Pons (tissue), 1 donor: ENCODE results near the gene FOXG1.

Source experiments
- DNase-seq: peaks from one replicate; pipeline ENCODE4 v3.0.0-alpha.2; 2016; ENCODE audit warnings: low spot score

FOXG1 gene

GRCh38 chr14:28777471-28778137, 11.0 kb downstream of the FOXG1 start:
- no peak for DNase-seq

GRCh38 chr14:28778138-28779117, 11.8 kb downstream of the FOXG1 start:
- DNase-seq, result no peak

GRCh38 chr14:28779456-28779855, 12.9 kb downstream of the FOXG1 start:
- DNase-seq, result no peak

DNA sequence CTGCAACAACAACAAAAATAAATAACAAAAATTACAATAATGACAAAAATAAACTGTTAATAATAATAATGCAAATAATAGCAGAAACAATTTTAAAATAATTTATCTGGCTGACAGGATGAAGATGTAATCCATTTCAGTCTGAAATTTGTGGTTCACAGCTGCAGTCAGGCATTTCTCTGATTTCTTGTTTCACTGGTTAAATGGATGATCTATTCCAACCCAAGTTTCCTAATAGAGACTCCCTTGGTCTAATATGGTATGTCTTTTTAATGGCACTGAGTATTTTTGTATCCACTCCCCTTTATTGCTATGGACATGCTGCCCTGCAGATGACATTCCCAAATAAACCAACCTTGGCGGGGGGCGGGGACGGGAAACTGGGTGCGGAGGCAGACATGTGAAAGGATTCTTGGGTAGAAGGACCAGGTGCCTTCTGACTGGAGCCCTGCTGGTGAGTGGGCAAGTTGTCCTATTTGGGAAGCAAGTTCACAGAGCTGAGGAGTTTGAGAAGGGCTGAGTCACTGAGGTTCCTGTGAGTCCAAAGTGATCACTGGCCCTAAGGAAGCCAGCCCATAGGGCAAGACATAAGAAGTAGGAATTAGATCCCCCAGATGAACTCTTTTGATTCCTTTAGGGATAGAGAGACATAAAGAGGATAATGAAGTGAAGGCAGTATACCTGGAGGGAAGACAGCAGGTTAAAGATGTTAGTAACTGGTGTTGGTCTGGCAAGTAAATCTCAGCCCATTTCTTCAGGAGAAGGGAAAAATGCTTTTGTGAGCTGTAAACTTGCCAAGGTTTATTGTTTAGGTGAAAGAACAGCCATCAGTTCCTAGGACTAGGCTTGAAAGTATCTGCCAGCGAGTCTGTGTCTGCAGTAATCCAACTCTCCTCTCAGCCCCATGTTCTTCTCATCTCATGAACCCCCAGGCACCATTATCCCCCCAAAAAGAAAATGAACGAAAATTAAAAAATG, 14.5 kb downstream of the FOXG1 start:
- DNase-seq, result no peak

GRCh38 chr14:28782301-28782700, 15.7 kb downstream of the FOXG1 start:
- DNase-seq, result no peak

DNA sequence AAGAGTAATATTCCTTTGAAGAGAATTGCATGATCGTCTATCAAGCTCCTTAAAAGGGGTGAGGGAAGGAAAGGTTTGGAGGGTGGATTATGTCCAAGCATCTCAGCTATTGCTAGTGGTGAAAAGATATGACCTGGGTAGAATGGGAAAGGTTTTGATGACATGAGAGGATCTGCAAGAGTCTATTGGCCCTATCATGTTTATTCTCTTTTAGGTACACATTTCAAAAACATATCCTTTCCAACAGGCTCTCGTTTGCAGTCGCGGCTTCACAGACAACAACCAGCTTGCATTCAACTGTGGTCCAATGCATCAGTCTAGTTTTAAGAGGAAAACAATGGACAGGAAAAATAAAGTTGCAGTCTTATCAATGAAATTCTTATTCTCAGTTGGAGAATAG, 17.1 kb downstream of the FOXG1 start:
- DNase-seq, result no peak

GRCh38 chr14:28784096-28785048, 17.8 kb downstream of the FOXG1 start:
- no peak for DNase-seq

GRCh38 chr14:28785096-28785952, 18.7 kb downstream of the FOXG1 start:
- no peak for DNase-seq

DNA sequence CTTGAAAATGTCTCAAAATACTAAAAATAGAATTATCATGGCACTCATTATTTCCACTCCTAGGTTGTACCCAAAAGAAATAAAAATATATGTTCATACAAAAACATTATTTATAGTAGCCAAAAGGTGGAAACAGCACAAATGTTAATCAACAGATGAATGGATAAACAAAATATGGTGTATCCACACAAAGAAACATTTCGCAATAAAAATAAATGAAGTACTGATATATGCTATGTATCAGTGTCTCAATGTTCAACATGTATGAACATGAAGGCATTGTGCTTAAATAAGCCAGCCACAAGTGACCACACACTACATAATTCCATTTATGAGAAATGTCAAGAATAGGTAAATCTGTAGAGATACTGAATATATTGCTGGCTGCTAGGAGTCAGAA, 40.9 kb downstream of the FOXG1 start:
- no peak for DNase-seq

GRCh38 chr14:28813810-28814209, 47.2 kb downstream of the FOXG1 start:
- DNase-seq, result no peak
